Mesothelial cell of epicardium (in vitro differentiated cells): ENCODE results near the gene PITX3. TPM values are rescaled to one million over a fixed set of nuclear protein-coding genes. Genes with fewer than 3 reads are reported as not detected.
"Not testable (repeated sequence)": the region's sequence is repeated elsewhere in the genome, so short reads cannot be mapped to it uniquely, and the experiment has no call there.

Experiments
- DNase-seq, 2 experiments: peaks; one replicate each; pipeline ENCODE4 v3.0.0; 2021; ENCODE audit warnings: low spot score in 2 of 2; ENCODE audit not compliant: unreplicated experiment in 2 of 2
- H3K27ac Mint-ChIP-seq: 2 replicates; pipeline ENCODE4 v1.8.0; 2021; ENCODE audit warnings: mixed read lengths
- H3K27me3 Mint-ChIP-seq: 2 replicates; pipeline ENCODE4 v1.8.0; 2021; ENCODE audit warnings: low read depth, mixed read lengths
- H3K36me3 Mint-ChIP-seq: 2 replicates; pipeline ENCODE4 v1.8.0; 2021; ENCODE audit warnings: mixed read lengths
- H3K4me1 Mint-ChIP-seq: 2 replicates; pipeline ENCODE4 v1.8.0; 2021; ENCODE audit warnings: mixed read lengths
- H3K4me3 Mint-ChIP-seq: 2 replicates; pipeline ENCODE4 v1.8.0; 2021; ENCODE audit warnings: mild to moderate bottlenecking, moderate library complexity, mixed read lengths
- H3K9me3 Mint-ChIP-seq: 2 replicates; pipeline ENCODE4 v1.8.0; 2021; ENCODE audit warnings: mixed read lengths
- total RNA-seq: library from RNA; stranded (reverse); gene quantifications from 3 replicates; pipeline ENCODE4 v1.2.1, GENCODE V29; 2021
- TF ChIP-seq, protein P1 (sequence below): fragments of 200-600 bp; sonication (generic); IDR thresholded peaks from one replicate; pipeline ENCODE4 v1.5.0; 2021; ENCODE audit warnings: antibody characterized with exemption; ENCODE audit not compliant: unreplicated experiment

The PITX3 gene
- total RNA-seq, 1 donor from 2014 or later = not detected

GRCh38 chr10:102196893-102197292 lies 44.4 kb downstream of the PITX3 start:
- TF ChIP-seq, protein P1, sequence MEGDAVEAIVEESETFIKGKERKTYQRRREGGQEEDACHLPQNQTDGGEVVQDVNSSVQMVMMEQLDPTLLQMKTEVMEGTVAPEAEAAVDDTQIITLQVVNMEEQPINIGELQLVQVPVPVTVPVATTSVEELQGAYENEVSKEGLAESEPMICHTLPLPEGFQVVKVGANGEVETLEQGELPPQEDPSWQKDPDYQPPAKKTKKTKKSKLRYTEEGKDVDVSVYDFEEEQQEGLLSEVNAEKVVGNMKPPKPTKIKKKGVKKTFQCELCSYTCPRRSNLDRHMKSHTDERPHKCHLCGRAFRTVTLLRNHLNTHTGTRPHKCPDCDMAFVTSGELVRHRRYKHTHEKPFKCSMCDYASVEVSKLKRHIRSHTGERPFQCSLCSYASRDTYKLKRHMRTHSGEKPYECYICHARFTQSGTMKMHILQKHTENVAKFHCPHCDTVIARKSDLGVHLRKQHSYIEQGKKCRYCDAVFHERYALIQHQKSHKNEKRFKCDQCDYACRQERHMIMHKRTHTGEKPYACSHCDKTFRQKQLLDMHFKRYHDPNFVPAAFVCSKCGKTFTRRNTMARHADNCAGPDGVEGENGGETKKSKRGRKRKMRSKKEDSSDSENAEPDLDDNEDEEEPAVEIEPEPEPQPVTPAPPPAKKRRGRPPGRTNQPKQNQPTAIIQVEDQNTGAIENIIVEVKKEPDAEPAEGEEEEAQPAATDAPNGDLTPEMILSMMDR = no peak
- Mint-ChIP-seq H3K4me3 (no peak overlapping the region), H3K27ac (no peak overlapping the region), H3K27me3 (peaks cover 7% of the 10 kb centered on the region), H3K9me3 (peaks cover 27% of the 10 kb centered on the region), H3K36me3 (no peaks in the 10 kb centered on the region), H3K4me1 (no peaks in the 10 kb centered on the region)
- DNase-seq = no peak

GRCh38 chr10:102195296-102195870 lies 45.9 kb downstream of the PITX3 start:
- TF ChIP-seq, protein P1 = no peak
- Mint-ChIP-seq H3K9me3 (peaks cover 28% of the 10 kb centered on the region), H3K27me3 (peaks cover 4% of the 10 kb centered on the region)

GRCh38 chr10:102191956-102192355 lies 49.4 kb downstream of the PITX3 start:
- Mint-ChIP-seq H3K27me3 (peaks cover 6% of the 10 kb centered on the region), H3K9me3 (peaks cover 24% of the 10 kb centered on the region), H3K27ac (no peak overlapping the region), H3K36me3 (no peaks in the 10 kb centered on the region), H3K4me1 (no peaks in the 10 kb centered on the region), H3K4me3 (no peak overlapping the region)
- TF ChIP-seq, protein P1 = no peak
- DNase-seq = no peak

More at GRCh38 chr10:102195296-102195870, 45.9 kb downstream of the PITX3 start:
- Mint-ChIP-seq H3K4me3 (no peak overlapping the region), H3K4me1 (no peaks in the 10 kb centered on the region), H3K36me3 (no peaks in the 10 kb centered on the region), H3K27ac (no peak overlapping the region)
- DNase-seq = no peak

GRCh38 chr10:102188941-102189898 lies 52.1 kb downstream of the PITX3 start:
- H3K4me1 Mint-ChIP-seq, H3K27me3 Mint-ChIP-seq, H3K27ac Mint-ChIP-seq, H3K36me3 Mint-ChIP-seq, DNase-seq, H3K4me3 Mint-ChIP-seq: not testable (repeated sequence)
- peaks cover 41% of the 10 kb centered on the region for H3K9me3 Mint-ChIP-seq

DNA sequence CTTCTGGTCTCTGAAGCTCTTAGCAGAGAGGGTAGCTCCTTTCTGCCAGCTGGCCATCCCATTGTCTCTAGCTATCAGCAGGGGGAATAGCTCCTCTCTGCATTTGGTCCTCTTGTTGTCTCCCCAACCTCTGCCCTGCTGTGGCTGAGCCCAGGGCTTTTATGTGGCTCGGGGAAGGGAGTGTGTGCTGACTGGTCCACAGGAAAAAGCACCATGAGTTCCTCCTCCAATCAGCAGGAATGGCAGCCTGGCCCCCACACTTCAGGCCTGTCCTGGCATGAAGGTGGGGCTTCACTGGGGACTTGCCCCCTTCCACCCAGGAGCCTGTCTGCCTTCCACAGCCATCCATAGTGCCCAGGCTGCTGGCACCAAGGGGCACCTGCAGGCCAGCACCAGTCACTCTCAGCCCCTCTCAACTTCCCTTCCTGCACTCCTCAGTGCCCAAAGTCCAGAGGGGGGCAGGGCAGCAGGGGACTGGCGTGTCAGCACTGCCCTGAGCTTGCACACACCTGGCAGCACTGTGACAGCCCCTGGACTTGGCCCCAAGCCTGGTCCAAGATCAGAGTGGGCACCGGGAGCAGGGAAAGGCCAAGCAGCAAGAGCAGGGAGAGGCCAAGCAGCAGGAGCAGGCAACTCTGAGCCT lies 52.9 kb downstream of the PITX3 start:
- Mint-ChIP-seq H3K9me3 (peaks cover 42% of the 10 kb centered on the region), H3K27me3 (peaks cover 2% of the 10 kb centered on the region), H3K4me1 (no peaks in the 10 kb centered on the region)

More for the DNA sequence above, 52.9 kb downstream of the PITX3 start:
- Mint-ChIP-seq H3K4me3 (no peak overlapping the region), H3K27ac (no peak overlapping the region), H3K36me3 (no peaks in the 10 kb centered on the region)
- no peak for DNase-seq
- TF ChIP-seq, protein P1 = no peak
